Brain pericyte (primary cell): ENCODE measurements around the gene LRRC75A.

ENCODE experiments used
- DNase-seq: peaks from one replicate; pipeline ENCODE4 v3.0.0-alpha.2; 2012; ENCODE audit warnings: low read depth, low spot score

Gene LRRC75A

GRCh38 chr17:16435925-16436886 lies 55.8 kb downstream of the LRRC75A start:
- DNase-seq = no peak

- DNase-seq = no peak
Observed at GRCh38 chr17:16434662-16435061, 57.3 kb downstream of the LRRC75A start.

- DNase-seq = no peak
Observed at GRCh38 chr17:16433514-16433913, 58.5 kb downstream of the LRRC75A start.

- DNase-seq = no peak
Observed at GRCh38 chr17:16432017-16432416, 60.0 kb downstream of the LRRC75A start.

GRCh38 chr17:16430650-16431049 lies 61.3 kb downstream of the LRRC75A start:
- DNase-seq = no peak

GRCh38 chr17:16429083-16429482 lies 62.9 kb downstream of the LRRC75A start:
- no peak for DNase-seq

- no peak for DNase-seq
Observed at GRCh38 chr17:16428098-16428882, 63.7 kb downstream of the LRRC75A start.

- no peak for DNase-seq
Observed at GRCh38 chr17:16427020-16427419, 65.0 kb downstream of the LRRC75A start.

- no peak for DNase-seq
Observed at GRCh38 chr17:16425698-16426659, 66.0 kb downstream of the LRRC75A start.

- no peak for DNase-seq
Observed at GRCh38 chr17:16425202-16425601, 66.8 kb downstream of the LRRC75A start.

GRCh38 chr17:16423226-16423872 lies 68.6 kb downstream of the LRRC75A start:
- DNase-seq = no peak

GRCh38 chr17:16422416-16422815 lies 69.6 kb downstream of the LRRC75A start:
- no peak for DNase-seq

- DNase-seq = peak; percentile 41
Observed at GRCh38 chr17:16419929-16420271, 72.1 kb downstream of the LRRC75A start.

- peak; percentile 75 for DNase-seq
Observed at GRCh38 chr17:16419074-16419928, 72.7 kb downstream of the LRRC75A start.

- no peak for DNase-seq
Observed at GRCh38 chr17:16418685-16419068, 73.3 kb downstream of the LRRC75A start.

- DNase-seq = no peak
Observed at GRCh38 chr17:16417896-16418684, 73.9 kb downstream of the LRRC75A start.

- DNase-seq = no peak
Observed at GRCh38 chr17:16417399-16417798, 74.6 kb downstream of the LRRC75A start.

GRCh38 chr17:16415031-16415924 lies 76.7 kb downstream of the LRRC75A start, which contains the start of gene TRPV2:
TRPV2 (plus strand) TSS chr17:16415571; CDS start chr17:16417669, 2,098 bp downstream.
- no peak for DNase-seq
